SJSA1 (cell line): ENCODE measurements around the gene ZNF266. TPM values are rescaled to one million over a fixed set of nuclear protein-coding genes. Genes with fewer than 3 reads are reported as not detected.

Experiments used
- DNase-seq, 2 experiments: peaks; one replicate each; pipeline ENCODE4 v3.0.0-alpha.2; 2015 to 2020; ENCODE audit warnings: low spot score in 2 of 2, low read depth in 1 of 2
- H3K27ac ChIP-seq: fragments of 250-450 bp; sonication (Bioruptor Pico); 2 replicates; pipeline ENCODE4 v1.5.1; 2020; ENCODE audit warnings: mild to moderate bottlenecking, moderate library complexity
- H3K27me3 ChIP-seq: fragments of 250-450 bp; sonication (Bioruptor Pico); replicated peaks from 2 replicates; pipeline ENCODE4 v1.5.1; 2020; ENCODE audit warnings: mild to moderate bottlenecking, moderate library complexity
- H3K36me3 ChIP-seq: fragments of 250-450 bp; sonication (Bioruptor Pico); 2 replicates; pipeline ENCODE4 v1.5.1; 2020; ENCODE audit warnings: mild to moderate bottlenecking
- H3K4me1 ChIP-seq: fragments of 250-450 bp; sonication (Bioruptor Pico); replicated peaks from 2 replicates; pipeline ENCODE4 v1.6.1; 2021; ENCODE audit warnings: mild to moderate bottlenecking
- H3K4me3 ChIP-seq: fragments of 250-450 bp; sonication (Bioruptor Pico); 2 replicates; pipeline ENCODE4 v1.5.1; 2020; ENCODE audit warnings: mild to moderate bottlenecking
- H3K9me3 ChIP-seq: fragments of 250-450 bp; sonication (Bioruptor Pico); replicated peaks from 2 replicates; pipeline ENCODE4 v1.5.1; 2020; ENCODE audit warnings: mild to moderate bottlenecking
- total RNA-seq: library from RNA; depleted of rRNA; stranded (reverse); fragments of >200 nt; shearing (Covaris generic); gene quantifications from 2 replicates; pipeline ENCODE4 v1.2.3, GENCODE V29; 2014; rRNA removed

Gene ZNF266
- 9.0 and 16.1 TPM in 2 replicates for total RNA-seq

DNA sequence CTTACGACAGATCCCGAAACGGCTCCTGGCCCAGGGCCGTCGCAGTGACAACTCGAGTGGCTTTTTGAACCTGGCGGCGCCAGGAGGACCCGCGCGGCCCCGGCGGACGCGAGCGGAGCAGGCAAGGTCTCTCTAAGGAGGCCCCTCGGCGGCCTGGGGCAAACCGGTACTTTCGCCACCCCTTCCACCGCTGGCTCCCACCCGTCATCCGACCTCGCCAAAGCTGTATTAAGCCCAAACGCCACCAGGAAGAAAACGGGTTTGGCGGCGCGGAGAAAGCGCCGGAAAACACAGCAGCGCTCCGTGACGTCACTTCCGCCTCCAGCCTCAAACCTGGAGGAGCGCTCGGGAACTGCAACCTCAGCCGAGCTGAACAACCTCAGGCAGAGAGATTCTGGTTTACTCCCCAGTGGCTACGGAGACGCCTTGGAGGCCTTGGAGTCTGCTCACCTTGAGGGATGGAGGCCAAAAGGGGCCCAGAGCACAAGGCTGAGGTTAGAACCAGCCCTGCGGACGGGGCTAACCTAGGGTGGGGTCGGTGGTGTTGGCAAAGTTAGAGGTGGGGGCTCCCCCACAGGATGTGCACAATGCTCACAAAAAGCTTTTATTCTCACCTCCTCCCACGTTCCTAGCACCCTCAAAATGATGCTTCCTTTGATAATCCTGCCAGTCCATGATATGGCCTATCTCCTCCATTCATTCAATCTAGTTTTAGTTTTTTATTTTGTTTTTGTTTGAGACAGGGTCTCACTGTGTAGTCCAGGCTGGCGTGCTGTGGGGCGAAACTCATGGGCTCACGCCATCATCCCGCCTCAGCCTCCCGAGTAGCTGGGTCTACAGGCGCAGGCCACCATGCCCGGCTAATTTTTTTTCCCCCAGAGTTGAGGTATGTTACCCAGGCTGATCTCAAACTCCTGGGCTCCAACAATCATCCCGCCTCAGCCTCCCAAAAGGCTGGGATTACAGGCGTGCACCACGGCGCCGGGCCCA is at the start of gene ZNF266:
Gene ZNF266, minus strand, starts transcription at position 295 of the 990 bp plus-strand sequence. CDS start 15,484 bp downstream, outside the sequence.
- H3K4me1 ChIP-seq = peaks cover 5% of the 10 kb centered on the region; the same call in 1 of the 2 replicates
- H3K27me3 ChIP-seq = no peaks in the 10 kb centered on the region
- DNase-seq = peak; percentile 90 to 91
- H3K4me3 ChIP-seq = peak within 1 kb of the TSS; percentile 77
- H3K9me3 ChIP-seq = peaks cover 4% of the 10 kb centered on the region; the same call in 1 of the 2 replicates
- H3K27ac ChIP-seq = peak within 1 kb of the TSS; percentile 78
- H3K36me3 ChIP-seq = peaks cover 36% of the 10 kb centered on the region

- Histone ChIP-seq H3K9me3 (0 out of 2 replicates have a peak, but pooled peaks cover 3% of the 10 kb centered on the region), H3K4me1 (no peaks in the 10 kb centered on the region), H3K27ac (no peak overlapping the region), H3K36me3 (no peaks in the 10 kb centered on the region), H3K4me3 (no peak overlapping the region), H3K27me3 (no peaks in the 10 kb centered on the region)
- DNase-seq = no peak
These were observed 49.8 kb upstream of the ZNF266 start for GRCh38 chr19:9485140-9485539.

GRCh38 chr19:9474975-9475374 is 39.6 kb upstream of the ZNF266 start:
- no peaks in the 10 kb centered on the region for H3K27me3 ChIP-seq
- H3K4me1 ChIP-seq = no peaks in the 10 kb centered on the region
- H3K36me3 ChIP-seq = no peaks in the 10 kb centered on the region
- no peak overlapping the region for H3K27ac ChIP-seq
- no peak for DNase-seq
- peaks cover 8% of the 10 kb centered on the region for H3K9me3 ChIP-seq
- H3K4me3 ChIP-seq = no peak overlapping the region

DNA sequence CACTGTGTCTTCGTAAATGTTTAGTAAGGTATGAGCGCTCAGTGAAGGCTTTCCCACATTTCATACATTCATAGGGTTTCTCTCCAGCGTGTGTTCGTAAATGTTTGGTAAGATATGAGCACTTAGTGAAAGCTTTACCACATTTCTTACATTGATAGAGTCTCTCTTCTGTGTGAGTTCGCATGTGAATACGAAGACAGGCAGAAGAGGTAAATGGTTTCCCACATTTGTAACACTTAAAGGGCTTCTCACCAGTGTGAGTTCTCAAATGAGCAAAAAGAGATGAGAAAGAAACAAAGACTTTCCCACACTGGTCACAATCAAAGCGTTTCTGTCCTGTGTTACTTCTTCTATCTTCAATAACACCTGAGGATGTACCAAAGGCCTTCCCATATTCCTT is 31.8 kb upstream of the ZNF266 start:
- no peaks in the 10 kb centered on the region for H3K27me3 ChIP-seq
- no peaks in the 10 kb centered on the region for H3K36me3 ChIP-seq
- H3K27ac ChIP-seq = no peak overlapping the region
- DNase-seq = no peak
- no peak overlapping the region for H3K4me3 ChIP-seq
- H3K4me1 ChIP-seq = no peaks in the 10 kb centered on the region
- peaks cover 16% of the 10 kb centered on the region for H3K9me3 ChIP-seq

DNA sequence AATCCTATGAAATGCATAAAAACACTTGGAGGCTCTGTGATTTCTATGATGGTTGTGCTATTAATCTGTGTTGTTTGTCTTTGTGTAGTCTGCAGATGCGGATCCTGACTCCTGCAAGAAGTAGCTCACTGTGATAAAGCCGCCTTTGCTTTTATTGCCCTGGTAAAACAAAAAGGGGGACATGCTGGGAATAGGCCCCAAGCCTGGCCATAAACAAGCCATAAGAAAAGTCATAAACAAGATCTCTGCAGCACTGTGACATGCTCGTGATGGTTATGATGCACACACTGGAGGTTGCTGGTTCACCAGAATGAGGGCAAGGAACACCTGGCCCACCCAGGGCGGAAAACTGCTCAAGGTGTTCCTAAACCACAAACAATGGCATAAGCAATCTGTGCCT is 26.6 kb upstream of the ZNF266 start:
- no peaks in the 10 kb centered on the region for H3K27me3 ChIP-seq
- H3K4me1 ChIP-seq = no peaks in the 10 kb centered on the region
- DNase-seq = no peak
- H3K27ac ChIP-seq = no peak overlapping the region
- no peak overlapping the region for H3K4me3 ChIP-seq
- H3K36me3 ChIP-seq = no peaks in the 10 kb centered on the region
- H3K9me3 ChIP-seq = peaks cover 11% of the 10 kb centered on the region

DNA sequence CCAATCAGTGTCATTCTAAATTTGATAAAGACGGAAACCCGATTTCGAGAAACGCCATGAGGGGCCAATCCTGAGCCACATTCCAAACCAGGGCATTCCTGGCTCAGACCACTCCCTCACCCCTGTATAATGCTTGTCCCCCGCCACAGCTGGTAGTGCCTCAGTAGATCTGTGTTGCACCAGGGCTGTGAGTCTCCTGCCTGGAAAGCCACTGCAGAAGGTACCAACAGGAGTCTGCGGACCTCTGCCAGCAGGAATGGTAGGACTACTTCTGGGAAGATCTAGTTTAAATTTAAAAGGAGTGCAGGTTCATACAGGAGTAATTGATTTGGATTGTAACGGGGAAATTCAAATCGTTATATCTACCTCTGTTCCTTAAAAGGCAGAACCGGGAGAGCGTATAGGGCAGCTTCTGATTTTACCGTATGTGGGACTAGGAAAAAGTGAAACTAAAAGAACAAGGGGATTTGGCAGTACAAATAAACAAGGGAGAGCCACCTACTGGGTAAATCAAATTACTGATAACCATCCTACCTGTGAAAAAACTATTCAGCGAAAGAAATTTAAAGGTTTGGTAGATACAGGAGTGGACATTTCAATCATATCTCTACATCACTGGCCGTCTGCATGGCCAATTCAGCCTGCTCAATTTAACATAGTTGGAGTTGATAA is 20.8 kb upstream of the ZNF266 start:
- Histone ChIP-seq H3K4me1 (no peaks in the 10 kb centered on the region), H3K4me3 (no peak overlapping the region), H3K9me3 (peaks cover 6% of the 10 kb centered on the region), H3K27ac (no peak overlapping the region), H3K36me3 (no peaks in the 10 kb centered on the region), H3K27me3 (no peaks in the 10 kb centered on the region)
- DNase-seq = no peak

GRCh38 chr19:9453953-9454352 is 18.6 kb upstream of the ZNF266 start:
- H3K4me1 ChIP-seq = no peaks in the 10 kb centered on the region
- no peaks in the 10 kb centered on the region for H3K27me3 ChIP-seq
- no peak overlapping the region for H3K4me3 ChIP-seq
- H3K9me3 ChIP-seq = peaks cover 13% of the 10 kb centered on the region
- no peaks in the 10 kb centered on the region for H3K36me3 ChIP-seq
- no peak for DNase-seq
- H3K27ac ChIP-seq = no peak overlapping the region

- Histone ChIP-seq H3K4me3 (no peak overlapping the region), H3K27me3 (no peaks in the 10 kb centered on the region), H3K27ac (no peak overlapping the region), H3K36me3 (no peaks in the 10 kb centered on the region), H3K4me1 (no peaks in the 10 kb centered on the region), H3K9me3 (peaks cover 2% of the 10 kb centered on the region; the same call in 1 of the 2 replicates)
- DNase-seq = no peak
These were observed 9.7 kb upstream of the ZNF266 start for GRCh38 chr19:9445037-9445436.

DNA sequence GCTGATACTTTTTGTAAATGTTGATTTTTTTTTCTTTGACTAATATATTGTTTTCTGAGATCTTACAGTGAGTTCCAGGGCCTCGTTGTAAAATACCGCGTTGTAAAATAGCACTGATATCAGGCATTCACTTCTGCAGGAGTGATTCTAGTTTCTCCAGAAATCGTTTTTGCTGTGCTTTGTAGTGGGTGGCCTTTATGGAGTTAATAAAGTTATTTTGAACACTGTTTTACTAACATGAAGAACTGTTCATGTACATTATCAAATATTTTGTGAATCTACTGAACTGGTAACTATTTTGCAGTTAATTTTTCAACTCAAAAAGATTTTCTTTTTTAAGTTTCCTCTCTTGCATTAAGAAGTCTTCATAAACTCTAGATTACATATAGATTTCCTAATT is 985 bp upstream of the ZNF266 start:
- Histone ChIP-seq H3K4me3 (no peak overlapping the region), H3K9me3 (peaks cover 4% of the 10 kb centered on the region; the same call in 1 of the 2 replicates), H3K36me3 (peaks cover 33% of the 10 kb centered on the region), H3K4me1 (peaks cover 5% of the 10 kb centered on the region; the same call in 1 of the 2 replicates), H3K27ac (no peak overlapping the region), H3K27me3 (no peaks in the 10 kb centered on the region)
- DNase-seq = no peak

DNA sequence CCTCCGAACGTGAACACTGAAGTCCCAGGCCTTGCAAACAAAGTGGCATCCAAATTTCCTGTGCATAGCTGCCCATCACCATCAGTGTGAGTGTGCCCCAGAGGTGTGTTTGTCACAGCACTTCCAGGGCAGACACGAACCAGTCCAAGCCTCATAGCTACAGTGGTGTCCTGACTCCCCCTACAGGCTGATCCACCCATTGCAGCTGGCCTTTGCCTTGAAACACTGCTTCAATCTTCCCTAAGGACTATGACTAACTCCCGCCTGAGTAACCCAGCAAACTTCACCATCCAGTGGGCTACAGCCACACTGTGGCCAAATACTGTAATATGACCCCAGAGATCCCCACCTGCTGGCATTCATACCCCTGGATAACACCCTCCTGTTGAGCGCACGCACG is 3.9 kb downstream of the ZNF266 start:
- no peak overlapping the region for H3K27ac ChIP-seq
- no peaks in the 10 kb centered on the region for H3K27me3 ChIP-seq
- peaks cover 5% of the 10 kb centered on the region; the same call in 1 of the 2 replicates for H3K4me1 ChIP-seq
- no peak overlapping the region for H3K4me3 ChIP-seq
- no peaks in the 10 kb centered on the region for H3K9me3 ChIP-seq
- no peak for DNase-seq
- H3K36me3 ChIP-seq = peaks cover 51% of the 10 kb centered on the region

DNA sequence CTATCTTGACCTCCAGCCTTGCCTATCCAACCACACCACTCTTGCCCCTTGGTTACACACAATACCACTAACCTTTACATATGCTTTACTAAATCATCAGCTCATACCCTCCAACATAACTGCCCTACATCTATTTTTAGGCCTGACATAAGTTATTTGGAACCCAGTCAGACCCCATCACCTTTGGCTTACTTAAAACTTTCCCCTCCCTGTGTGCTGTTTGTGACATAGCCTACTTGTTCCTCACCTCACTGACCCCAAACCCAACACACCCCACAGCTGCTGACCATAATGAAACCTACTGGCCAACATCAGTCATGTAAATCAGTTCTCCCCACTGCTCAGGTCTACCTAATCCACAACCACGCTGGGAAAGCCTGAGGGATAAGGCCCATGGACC is 4.9 kb downstream of the ZNF266 start:
- Histone ChIP-seq H3K27ac (no peak overlapping the region), H3K4me3 (no peak overlapping the region), H3K36me3 (peaks cover 56% of the 10 kb centered on the region), H3K9me3 (no peaks in the 10 kb centered on the region), H3K27me3 (no peaks in the 10 kb centered on the region), H3K4me1 (no peaks in the 10 kb centered on the region; the same call in 1 of the 2 replicates)
- DNase-seq = no peak

DNA sequence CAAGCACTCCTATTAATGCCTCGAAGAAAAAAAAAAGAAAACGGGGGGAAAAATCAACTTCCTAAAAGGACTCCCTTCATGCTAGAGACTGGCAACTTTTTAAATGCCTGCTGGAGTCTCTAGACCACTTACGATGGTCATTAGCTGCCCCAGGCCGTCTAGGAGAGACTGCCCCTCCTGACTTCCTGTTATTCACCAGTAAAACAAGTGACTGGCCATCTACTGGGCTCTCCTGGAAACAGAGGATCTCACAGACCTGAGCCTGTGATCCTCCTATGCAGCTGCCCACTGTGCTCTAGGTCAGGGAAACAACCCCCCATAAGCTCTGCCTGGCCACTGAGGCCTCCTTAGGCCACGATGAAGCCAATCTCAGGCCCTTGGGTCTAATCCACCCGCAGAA is 7.4 kb downstream of the ZNF266 start:
- no peaks in the 10 kb centered on the region for H3K27me3 ChIP-seq
- H3K36me3 ChIP-seq = peaks cover 63% of the 10 kb centered on the region
- 0 out of 2 replicates have a peak, but pooled peaks cover 2% of the 10 kb centered on the region for H3K9me3 ChIP-seq
- no peak overlapping the region for H3K4me3 ChIP-seq
- H3K4me1 ChIP-seq = no peaks in the 10 kb centered on the region
- no peak for DNase-seq
- H3K27ac ChIP-seq = no peak overlapping the region

DNA sequence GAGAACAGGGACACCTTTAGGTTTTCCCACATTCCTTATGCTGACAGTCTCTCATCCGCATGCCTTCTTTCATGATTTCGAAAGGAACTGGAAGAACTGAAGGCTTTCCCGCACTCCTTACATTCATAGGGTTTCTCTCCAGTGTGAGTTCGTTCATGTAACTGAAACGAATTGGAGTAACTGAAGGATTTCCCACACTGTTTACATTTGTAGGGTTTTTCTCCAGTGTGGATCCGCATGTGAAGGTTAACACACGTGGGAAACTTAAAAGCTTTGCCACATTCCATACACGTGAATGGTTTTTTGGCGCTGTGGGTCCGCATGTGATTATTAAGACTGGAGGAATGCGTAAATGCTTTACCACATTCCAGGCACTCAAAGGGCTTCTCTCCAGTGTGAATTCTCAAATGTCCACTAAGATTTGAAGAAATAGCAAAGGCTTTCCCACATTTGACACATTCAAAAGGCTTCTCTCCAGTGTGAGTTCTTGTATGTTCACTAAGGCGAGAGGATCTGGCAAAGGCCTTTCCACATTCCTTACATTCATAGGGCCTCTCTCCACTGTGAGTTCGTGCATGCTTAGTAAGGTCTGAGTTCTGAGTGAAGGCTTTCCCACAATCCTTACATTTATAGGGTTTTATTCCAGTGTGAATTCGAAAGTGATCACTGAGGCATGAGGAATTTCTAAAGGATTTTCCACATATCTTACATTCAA is 22.0 kb downstream of the ZNF266 start:
- Histone ChIP-seq H3K4me1 (no peaks in the 10 kb centered on the region), H3K4me3 (no peak overlapping the region), H3K27me3 (no peaks in the 10 kb centered on the region), H3K9me3 (peaks cover 50% of the 10 kb centered on the region), H3K27ac (no peak overlapping the region), H3K36me3 (peaks cover 71% of the 10 kb centered on the region)
- DNase-seq = no peak
